Hypothalamus (tissue), 51 donors: ENCODE data around the gene MSANTD2.

Source experiments
- DNase-seq, 51 donors: peaks; one replicate each; lab custom pipeline; 2025; lab: John Stamatoyannopoulos, UW

The MSANTD2 gene

GRCh38 chr11:124821995-124822730, 22.0 kb upstream of the MSANTD2 start:
- DNase-seq: no peak

DNA sequence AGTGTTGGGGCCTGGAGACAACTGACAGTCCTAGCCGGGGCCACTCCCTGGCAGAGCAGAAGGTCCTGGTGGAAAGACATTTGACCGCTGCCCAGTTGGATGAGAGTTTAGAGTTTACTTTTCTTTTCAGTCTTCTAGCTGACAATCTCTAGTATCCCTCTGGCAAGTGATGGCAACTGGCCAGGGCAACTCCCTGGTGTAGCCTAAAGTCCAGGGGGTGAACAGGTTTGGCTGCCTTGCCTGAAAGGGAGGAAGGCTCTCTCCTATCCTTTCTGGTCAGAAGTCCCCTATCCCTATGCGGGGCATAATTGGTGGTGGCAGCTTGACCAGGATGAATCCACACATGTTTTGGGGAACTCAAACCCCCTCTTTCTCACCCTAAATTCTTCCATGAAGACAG, 16.8 kb upstream of the MSANTD2 start:
- no peak for DNase-seq

GRCh38 chr11:124814739-124815138, 14.5 kb upstream of the MSANTD2 start:
- DNase-seq: no peak

GRCh38 chr11:124812876-124813275, 12.7 kb upstream of the MSANTD2 start:
- DNase-seq: no peak

GRCh38 chr11:124811399-124812125, 11.4 kb upstream of the MSANTD2 start:
- DNase-seq: no peak

DNA sequence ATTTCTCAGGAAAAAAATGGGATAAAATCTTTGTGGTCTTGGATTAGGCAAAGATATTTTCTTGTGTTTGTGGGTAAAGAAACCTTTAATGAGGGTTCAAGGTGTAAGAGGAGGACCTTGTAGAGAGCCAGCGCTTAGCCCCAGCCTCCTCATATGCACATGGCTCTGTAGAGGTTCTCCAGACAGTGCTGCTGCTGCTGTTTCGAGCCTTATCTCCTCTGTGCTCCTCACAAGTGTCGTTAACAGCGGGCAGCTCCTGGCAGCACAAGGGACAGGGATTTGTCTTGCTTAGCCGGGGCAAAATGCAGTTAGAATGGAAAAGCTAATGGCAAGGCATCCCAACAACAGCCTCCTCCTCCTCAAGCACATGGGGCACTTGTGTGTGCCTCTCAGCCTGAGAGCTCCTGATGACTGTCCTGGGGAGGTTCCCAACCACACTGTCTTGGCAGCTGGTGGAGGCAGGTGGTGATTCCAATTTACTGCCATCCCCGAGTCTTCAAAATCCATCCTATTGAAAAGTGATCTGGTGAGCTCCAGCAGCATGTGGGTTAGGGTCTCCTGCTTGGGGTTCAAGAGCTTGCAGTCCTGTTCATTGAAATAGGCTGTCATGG, 7.6 kb upstream of the MSANTD2 start:
- DNase-seq: no peak

- DNase-seq: peak in 1 of 51 donors; percentile 36
Measured at GRCh38 chr11:124807201-124807600, 7.0 kb upstream of the MSANTD2 start.

- DNase-seq: no peak
Measured at GRCh38 chr11:124804884-124805283, 4.7 kb upstream of the MSANTD2 start.

- no peak for DNase-seq
Measured at GRCh38 chr11:124801636-124802312, 1.6 kb upstream of the MSANTD2 start.

DNA sequence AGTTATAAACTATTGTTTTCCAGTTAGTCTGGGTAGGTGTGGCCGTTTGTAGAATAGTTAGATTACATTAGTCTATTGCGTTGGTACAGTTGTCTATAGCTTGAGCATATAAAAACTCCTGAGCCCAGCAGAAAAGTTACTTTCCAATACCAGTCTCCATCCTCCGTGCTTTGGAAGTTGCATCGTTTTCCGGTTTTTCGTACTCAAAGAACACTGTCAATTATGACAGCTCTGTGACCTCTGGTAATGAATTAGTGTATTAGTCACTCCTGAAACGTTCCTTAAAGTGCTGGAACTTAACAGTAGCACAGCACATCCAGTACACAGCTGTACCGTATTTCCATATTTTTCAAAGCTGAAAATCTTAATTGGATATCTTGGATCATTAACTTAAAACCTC, 808 bp upstream of the MSANTD2 start:
- DNase-seq: peak in 1 of 51 donors; percentile 70

- peak in 28 of 51 donors; percentile 5 to 72 (median 32) for DNase-seq
Measured at GRCh38 chr11:124799348-124800225, 619 bp downstream of the MSANTD2 start.

DNA sequence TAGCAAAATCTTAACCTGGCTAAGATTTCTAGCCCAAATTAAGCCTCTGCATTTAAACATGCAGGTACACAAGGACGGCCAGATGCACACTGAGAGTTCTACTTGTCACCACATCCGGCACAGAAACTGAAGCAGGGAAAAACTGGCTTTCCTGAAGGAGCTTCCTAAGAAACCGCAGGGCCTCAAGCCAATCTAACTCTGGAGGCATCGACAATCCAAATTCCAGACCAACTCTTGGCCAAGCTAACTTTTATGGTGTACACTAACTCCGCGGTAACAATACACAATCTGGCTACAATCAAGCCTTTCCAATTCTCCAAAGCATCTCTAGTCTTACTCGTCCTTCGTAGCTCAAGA, 1.2 kb downstream of the MSANTD2 start:
- no peak for DNase-seq

GRCh38 chr11:124796312-124796711, 3.9 kb downstream of the MSANTD2 start:
- no peak for DNase-seq

GRCh38 chr11:124793466-124794278, 6.5 kb downstream of the MSANTD2 start:
- no peak for DNase-seq

- DNase-seq: no peak
Measured at GRCh38 chr11:124791626-124792341, 8.4 kb downstream of the MSANTD2 start.

DNA sequence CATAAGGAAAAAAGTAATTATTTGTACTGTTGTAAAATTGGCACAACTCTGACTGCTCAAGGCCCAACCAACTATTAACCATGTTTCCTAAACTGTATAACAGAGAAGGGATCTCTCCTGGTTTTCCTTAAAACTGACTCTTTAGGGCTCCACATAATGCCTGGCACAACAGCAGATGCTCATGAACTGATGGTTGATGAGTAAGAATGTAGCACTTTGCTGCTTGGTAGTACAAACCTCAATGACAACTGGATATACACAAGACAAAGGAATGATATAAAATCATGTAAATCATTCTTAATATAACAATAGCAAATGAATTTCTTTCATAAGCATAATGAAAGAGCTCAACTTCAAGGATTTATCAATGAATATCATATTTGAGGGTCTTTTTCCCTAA, 11.7 kb downstream of the MSANTD2 start:
- DNase-seq: no peak

- DNase-seq: no peak
Measured at GRCh38 chr11:124784051-124784450, 16.2 kb downstream of the MSANTD2 start.

GRCh38 chr11:124783002-124783401, 17.2 kb downstream of the MSANTD2 start:
- DNase-seq: no peak

DNA sequence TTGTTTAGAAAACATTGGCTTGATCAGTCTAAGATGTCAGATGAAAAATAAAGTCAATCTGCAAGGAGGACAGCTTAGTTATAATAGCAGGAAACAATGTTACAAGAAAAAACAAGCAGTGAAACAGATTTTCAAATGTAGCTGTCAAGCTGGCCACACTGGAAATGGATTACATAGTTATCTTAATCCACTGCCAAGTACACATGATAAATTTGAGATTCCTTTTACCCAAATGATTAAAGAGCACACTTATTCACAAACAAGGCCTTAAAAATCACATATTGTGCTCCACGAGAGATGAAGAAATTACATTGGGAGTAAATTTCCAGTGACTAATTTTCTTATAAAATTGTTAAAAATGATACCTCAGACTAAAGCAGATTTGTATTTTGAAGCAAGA, 20.6 kb downstream of the MSANTD2 start:
- DNase-seq: no peak
